HG03175 (cell line): ENCODE results near the gene BDH2.

Experiments used
- ATAC-seq: cut with Tn5 transposase; IDR thresholded peaks from one replicate; pipeline ENCODE4 v1.9.1; 2021; ENCODE audit warnings: mild to moderate bottlenecking, moderate library complexity; ENCODE audit not compliant: unreplicated experiment

BDH2 gene

GRCh38 chr4:103099691-103100392 lies at the start of gene BDH2:
TSS of gene BDH2 (minus strand) at chr4:103099834. CDS start at chr4:103096254, 3,580 bp downstream.
- ATAC-seq: peak; percentile 97

DNA sequence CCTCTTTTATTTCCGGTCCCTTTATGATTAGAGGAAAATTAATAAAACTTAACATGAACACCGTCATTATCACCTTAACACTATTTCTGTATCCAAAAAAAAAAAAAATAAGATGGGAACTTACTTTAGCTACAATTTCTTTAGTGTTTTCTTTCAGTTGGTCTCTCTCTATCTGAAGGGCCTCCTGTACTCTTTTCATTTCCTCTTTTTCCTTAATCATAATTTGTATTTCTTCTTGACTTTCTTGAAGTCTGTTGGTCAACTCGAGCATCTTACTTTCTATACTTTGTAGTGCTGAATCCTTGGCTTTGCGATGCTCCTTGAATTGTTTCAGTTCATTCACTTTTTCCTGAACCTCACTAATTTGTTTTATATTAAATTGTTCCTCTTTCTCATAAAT lies 45.3 kb upstream of the BDH2 start:
- ATAC-seq: no peak

DNA sequence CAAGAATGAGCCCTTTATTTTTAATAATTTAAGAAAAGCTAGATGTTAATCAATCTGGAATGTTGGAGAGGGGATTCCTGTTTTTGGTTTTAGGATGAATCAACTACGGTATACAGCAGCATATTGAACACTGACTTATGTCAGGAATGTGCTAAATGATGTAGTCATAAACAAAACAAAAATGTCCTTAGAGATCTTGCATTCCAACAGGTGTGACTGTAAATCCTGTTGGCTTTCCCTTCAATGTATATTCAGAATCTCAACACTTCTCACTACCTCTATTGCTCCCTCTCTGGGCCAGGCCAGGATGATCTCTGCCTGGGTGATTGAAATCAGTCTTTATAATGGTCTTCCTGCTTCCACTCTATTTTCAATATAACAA lies 37.8 kb upstream of the BDH2 start:
- no peak for ATAC-seq

GRCh38 chr4:103136671-103137445 lies 37.2 kb upstream of the BDH2 start:
- ATAC-seq: no peak

DNA sequence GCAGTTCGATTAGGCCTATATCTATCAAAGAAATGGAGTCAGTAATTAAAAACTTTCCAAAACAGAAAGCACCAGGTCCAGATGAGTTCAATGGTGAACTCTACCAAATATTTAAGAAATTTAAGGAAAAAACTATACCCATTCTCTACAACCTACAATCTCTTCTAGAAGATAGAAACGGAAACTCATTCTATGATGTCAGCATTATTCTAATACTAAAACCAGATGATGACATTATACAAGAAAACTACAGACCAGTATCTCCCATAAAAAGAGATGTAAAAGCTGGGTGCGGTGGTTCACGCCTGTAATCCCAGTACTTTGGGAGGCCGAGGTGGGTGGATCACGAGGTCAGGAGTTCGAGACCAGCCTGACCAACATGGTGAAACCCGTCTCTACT lies 29.5 kb upstream of the BDH2 start:
- no peak for ATAC-seq

DNA sequence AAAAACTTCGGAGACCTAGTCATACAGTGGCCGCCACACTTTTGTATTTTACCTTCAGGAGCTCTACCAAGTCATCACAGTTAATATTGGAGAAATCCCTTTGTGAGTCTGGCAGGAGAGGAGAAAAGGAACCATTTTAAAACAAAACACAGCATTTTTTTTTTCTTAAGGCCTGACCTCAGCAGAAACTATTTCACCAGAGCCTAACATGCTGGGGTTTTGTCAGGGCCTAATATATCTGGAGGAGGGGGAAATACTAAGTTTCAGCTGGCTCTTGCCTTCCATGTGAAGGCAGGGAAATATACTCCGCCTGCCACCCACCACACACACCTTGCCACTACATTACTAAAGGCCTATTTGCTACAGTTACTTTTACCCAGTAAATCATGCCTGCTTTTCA lies 26.5 kb upstream of the BDH2 start:
- ATAC-seq: no peak

DNA sequence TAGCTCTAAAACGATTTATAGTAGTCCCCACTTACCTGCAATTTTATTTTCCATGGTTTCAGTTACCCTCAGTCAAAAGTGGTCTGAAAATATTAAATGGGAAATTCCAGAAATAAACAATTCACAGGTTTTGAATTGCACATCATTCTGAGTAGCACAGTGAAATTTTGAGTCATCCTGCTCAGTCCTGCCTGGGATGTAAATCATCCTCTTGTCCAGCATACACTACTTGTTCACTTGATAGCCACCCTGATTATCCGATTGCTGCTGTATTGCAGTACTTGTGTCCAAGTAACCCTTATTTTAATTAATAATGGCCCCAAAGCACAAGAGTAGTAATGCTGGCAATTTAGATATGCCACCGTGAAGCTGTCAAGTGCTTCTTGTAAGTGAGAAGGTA lies 23.5 kb upstream of the BDH2 start:
- no peak for ATAC-seq

DNA sequence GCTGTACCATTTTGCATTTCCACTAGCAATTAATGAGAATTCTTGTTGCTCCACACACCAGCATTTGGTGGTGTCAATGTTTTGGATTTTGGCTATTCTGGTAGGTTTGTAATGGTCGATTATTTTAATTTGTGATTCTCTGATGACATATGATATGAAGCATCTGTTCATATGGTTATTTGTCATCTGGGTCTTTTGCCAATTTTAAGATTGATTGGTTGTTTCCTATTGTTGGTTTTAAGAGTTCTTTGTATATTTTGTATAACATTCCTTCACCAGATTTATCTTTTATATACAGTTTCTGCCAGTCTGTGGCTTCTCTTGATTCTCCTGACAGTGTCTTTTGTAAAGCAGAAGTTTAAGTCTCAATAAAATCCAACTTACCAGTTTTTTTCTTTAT lies 18.5 kb upstream of the BDH2 start:
- no peak for ATAC-seq

- no peak for ATAC-seq
Observed at GRCh38 chr4:103111598-103111997, 12.0 kb upstream of the BDH2 start.

DNA sequence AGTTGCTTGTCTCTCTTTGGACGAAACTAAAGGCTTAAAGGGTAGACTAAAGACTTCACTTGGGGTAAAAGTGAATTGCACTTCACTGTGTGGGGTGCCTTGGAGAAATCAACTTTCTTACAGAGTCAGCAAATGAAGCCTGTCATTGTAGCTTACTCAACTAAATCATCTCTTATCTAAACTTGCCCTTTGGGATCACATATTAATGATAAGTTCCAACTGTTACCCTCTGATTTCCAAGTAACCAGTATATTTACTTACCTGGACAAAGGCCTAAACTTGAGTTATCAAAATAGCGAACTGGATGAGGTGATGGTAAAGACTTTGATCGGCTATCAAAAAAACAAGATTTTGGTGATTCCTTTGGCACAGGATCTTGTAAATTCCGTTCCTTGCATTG lies 8.9 kb upstream of the BDH2 start:
- ATAC-seq: no peak

DNA sequence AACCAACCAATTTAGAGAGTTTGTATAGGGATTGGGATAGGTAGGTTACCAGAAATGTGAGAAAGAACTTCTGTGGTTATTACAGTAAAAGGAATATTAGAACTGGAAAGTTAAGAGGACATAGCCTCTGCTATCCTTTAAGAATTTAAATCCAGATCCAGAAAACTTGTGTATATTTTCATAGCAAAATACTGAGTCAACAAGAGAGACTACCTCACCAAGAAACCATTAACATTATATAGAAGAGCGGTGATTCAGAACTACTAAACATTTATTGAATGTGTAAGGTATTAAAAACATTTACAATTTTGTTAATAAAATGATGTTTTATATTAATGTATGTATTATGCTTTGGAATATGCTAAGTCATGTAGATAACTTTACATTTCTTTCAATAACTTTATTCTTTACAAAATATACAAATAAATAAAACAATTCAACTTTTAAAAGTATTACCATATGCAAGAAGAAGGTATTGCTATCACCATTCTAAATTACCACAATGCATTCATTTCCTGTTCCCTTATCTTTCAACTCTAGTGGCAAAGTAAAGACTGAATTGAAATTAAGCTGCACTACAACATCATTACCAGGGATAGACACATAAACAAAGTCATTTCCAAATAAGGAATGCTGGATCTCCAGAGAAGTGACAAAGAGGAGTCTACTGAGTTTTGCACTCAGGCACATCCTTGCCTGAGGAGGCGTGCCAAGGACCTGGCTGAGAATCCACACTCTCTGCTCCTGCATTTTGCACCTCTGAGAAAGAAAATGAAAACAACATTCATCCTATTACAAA lies 6.1 kb upstream of the BDH2 start:
- no peak for ATAC-seq

GRCh38 chr4:103104886-103105285 lies 5.3 kb upstream of the BDH2 start:
- no peak for ATAC-seq

DNA sequence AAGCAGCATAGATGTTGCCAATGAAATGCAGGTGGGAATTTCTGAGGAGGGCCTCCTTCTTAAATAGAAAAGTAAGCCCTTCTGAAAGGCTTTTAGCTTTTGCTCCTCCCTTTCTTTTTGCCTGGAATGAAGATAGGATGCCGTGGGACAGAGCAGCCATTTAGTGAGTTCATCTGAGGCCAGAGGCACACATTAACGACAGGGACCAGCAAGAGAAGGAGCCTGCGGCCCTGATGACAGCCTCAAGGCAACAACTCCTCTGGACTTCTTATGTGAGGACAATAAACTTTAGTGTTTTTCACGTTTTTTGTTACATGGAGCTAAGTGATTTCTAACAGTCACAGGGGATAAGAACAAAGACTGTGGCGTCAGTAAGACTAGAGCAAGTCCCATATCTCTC lies 1.1 kb upstream of the BDH2 start:
- no peak for ATAC-seq

DNA sequence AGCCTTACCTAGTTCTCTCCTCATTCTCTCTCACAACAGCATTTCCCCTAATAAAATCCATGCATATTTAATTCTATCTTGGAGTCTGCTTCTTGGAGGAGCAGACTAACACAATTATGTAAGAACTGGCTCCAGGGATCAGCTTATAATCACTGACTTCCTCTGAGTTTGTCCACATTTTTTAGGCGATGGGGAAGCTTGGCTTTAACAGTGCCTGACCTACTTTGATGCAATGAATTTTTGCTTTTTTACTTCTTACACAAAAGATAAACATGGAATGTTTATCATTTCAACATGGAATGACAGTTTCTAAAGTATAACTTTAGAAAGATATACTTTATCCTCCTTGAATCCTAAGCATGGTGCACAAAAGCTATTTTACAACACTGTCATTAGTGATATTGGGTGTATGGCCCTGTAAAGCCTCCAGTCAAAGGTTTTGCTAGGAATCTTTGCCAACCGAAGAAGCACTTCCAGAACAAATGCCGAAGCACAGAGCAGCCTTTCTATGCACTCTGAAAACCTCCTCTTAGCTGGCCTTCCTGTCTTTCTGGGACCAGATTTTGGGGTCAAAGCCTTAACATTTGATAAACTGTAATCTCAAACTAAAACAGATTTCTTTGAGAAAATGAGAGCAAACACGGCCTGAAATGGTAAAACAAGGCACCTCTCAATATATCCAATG lies 736 bp downstream of the BDH2 start:
- ATAC-seq: no peak

DNA sequence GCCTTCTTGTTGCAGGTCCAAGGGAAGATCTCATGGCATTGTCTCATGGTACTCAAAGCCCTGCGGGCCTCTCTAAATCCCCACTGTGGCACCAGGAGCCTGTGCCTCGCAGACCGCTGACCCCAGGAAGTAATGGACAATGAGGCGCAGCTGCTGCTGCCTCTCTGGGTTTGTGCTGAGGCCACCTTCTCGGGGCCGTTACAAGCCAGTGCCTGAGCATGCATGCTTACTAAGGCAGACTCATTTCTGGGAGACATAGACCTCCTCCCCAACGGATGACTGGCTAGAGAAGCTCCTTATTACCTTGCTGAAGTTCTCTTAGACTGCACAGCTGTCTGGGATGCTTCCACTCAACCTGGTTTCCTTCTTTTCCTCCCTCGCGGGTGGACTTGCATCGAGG lies 1.3 kb downstream of the BDH2 start:
- no peak for ATAC-seq

- ATAC-seq: no peak
Observed at GRCh38 chr4:103097112-103097511, 2.5 kb downstream of the BDH2 start.

GRCh38 chr4:103095080-103095479 lies 4.6 kb downstream of the BDH2 start:
- ATAC-seq: no peak

GRCh38 chr4:103092245-103092644 lies 7.4 kb downstream of the BDH2 start:
- no peak for ATAC-seq

GRCh38 chr4:103091601-103092223 lies 7.9 kb downstream of the BDH2 start:
- ATAC-seq: peak; percentile 78

DNA sequence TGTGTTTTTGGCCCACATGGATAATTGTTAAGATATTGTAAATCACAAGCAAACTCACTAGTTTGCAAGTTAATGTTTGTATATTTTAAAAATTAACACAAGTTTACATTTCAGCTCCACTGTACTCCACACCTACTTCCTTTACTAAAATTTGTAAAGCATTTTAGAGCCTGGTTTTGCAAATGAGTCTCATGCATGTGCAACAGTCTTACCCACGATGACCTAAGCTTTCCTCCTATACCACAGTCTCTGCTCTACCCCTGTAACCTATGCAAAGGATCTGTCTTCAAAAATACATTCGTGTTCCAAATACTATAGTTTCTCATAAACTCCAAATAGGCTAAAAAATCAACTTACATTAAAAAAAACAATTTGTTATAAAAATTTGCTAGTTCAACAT lies 10.2 kb downstream of the BDH2 start:
- no peak for ATAC-seq

- no peak for ATAC-seq
Observed at GRCh38 chr4:103086551-103086950, 13.1 kb downstream of the BDH2 start.
